GM12878 (cell line): ENCODE data around the gene FCN2. TPM values are rescaled to one million over a fixed set of nuclear protein-coding genes. Genes with fewer than 3 reads are reported as not detected.

Source experiments
- ATAC-seq: fragments of 200-7000 bp; cut with Tn5 transposase; 3 replicates; pipeline ENCODE4 v1.9.1; 2020; ENCODE audit warnings: mild to moderate bottlenecking, moderate library complexity
- BruUV-seq: library from RNA; stranded (reverse); fragments of 400-500 nt; replicated peaks from 2 replicates; lab custom pipeline; 2021; lab: Mats Ljungman, UMichigan
- CTCF ChIA-PET: fragments of 300-600 bp; sonication (Branson Sonifier 250); formaldehyde crosslinking; extraction: SDS; loops from one replicate; lab custom pipeline; 2021; ENCODE audit warnings: inconsistent platforms; lab: Yijun Ruan, JAX
- POLR2A ChIA-PET: fragments of 350-600 bp; formaldehyde crosslinking; extraction: SDS; loops from one replicate; lab custom pipeline; 2021; ENCODE audit warnings: inconsistent platforms; lab: Charles Lee
- RAD21 ChIA-PET: fragments of 300-600 bp; sonication (Branson Sonifier 250); formaldehyde crosslinking; loops from one replicate; lab custom pipeline; 2023; ENCODE audit warnings: antibody characterized with exemption; ENCODE audit not compliant: unreplicated experiment; lab: Charles Lee
- SMC1A ChIA-PET: fragments of 300-600 bp; sonication (Branson Sonifier 250); formaldehyde crosslinking; loops from one replicate; lab custom pipeline; 2023; ENCODE audit not compliant: unreplicated experiment, uncharacterized antibody; lab: Charles Lee
- DNase-seq: peaks from one replicate; pipeline ENCODE4 v3.0.0-alpha.2; 2011; ENCODE audit warnings: low read depth, low spot score
- FAIRE-seq: peaks from 3 replicates; lab custom pipeline; 2011; peaks lifted over from hg19 to GRCh38; lab: Jason Lieb, UNC
- H2AFZ ChIP-seq: 2 replicates; pipeline ENCODE4 v1.6.0; 2011; ENCODE audit warnings: low read depth, low read length, control low read depth; ENCODE audit not compliant: control insufficient read depth
- H3K27ac ChIP-seq: 2 replicates; pipeline ENCODE4 v1.5.1; 2011; ENCODE audit warnings: control low read depth; ENCODE audit not compliant: control insufficient read depth, insufficient read depth
- H3K27me3 ChIP-seq, 2 experiments: replicated peaks in 1 of 2; 2 replicates each; pipeline versions ENCODE4 v1.6.0 to v1.6.1; 2011; ENCODE audit warnings: low read length in 1 of 2; ENCODE audit not compliant: control insufficient read depth in 2 of 2, insufficient read depth in 2 of 2
- H3K36me3 ChIP-seq, 2 experiments: 2 replicates each; pipeline ENCODE4 v1.5.1; 2011; ENCODE audit warnings: low read length in 1 of 2; ENCODE audit not compliant: control insufficient read depth in 2 of 2, insufficient read depth in 2 of 2
- H3K4me1 ChIP-seq: 2 replicates; pipeline ENCODE4 v1.6.1; 2011; ENCODE audit warnings: mild to moderate bottlenecking, low read length, moderate library complexity, mixed read lengths; ENCODE audit not compliant: control insufficient read depth, insufficient read depth
- H3K4me2 ChIP-seq: 2 replicates; pipeline ENCODE4 v1.6.0; 2011; ENCODE audit warnings: control low read depth; ENCODE audit not compliant: control insufficient read depth, insufficient read depth
- H3K4me3 ChIP-seq: fragments of 200-600 bp; sonication (generic); 2 replicates; pipeline ENCODE4 v1.5.1; 2016
- H3K79me2 ChIP-seq: 2 replicates; pipeline ENCODE4 v1.6.0; 2011; ENCODE audit warnings: low read length; ENCODE audit not compliant: control insufficient read depth, insufficient read depth
- H3K9ac ChIP-seq: 2 replicates; pipeline ENCODE4 v1.8.0; 2011; ENCODE audit warnings: low read length, control low read depth, mixed read lengths; ENCODE audit not compliant: control insufficient read depth, insufficient read depth
- H3K9me3 ChIP-seq: replicated peaks from 3 replicates; pipeline ENCODE4 v1.5.1; 2011; ENCODE audit warnings: mild to moderate bottlenecking, low read length; ENCODE audit not compliant: control insufficient read depth, insufficient read depth
- H4K20me1 ChIP-seq: 2 replicates; pipeline ENCODE4 v1.6.0; 2011; ENCODE audit not compliant: control insufficient read depth, insufficient read depth
- BCLAF1 ChIP-seq: fragments of 450-650 bp; IDR thresholded peaks from 2 replicates; pipeline ENCODE4 v1.6.1; 2017; ENCODE audit warnings: antibody characterized with exemption, mild to moderate bottlenecking, moderate library complexity
- CEBPB ChIP-seq, 2 experiments: fragments of 150-350 bp in 1 of 2; IDR thresholded peaks; 2 replicates each; pipeline ENCODE4 v1.6.1; 2012 to 2014; ENCODE audit warnings: low read depth in 2 of 2, low read length in 2 of 2, borderline replicate concordance in 1 of 2, inconsistent platforms in 1 of 2
- GABPA ChIP-seq: IDR thresholded peaks from 2 replicates; pipeline ENCODE4 v1.6.1; 2014; ENCODE audit warnings: antibody characterized with exemption, low read depth, mild to moderate bottlenecking, inconsistent platforms
- GATAD2B ChIP-seq: fragments of 450-650 bp; conservative IDR thresholded peaks from 2 replicates; pipeline ENCODE4 v1.6.1; 2017; ENCODE audit warnings: low read depth, mild to moderate bottlenecking, moderate library complexity
- HDAC6 ChIP-seq: fragments of 200-600 bp; sonication (generic); IDR thresholded peaks from one replicate; pipeline ENCODE4 v1.8.0; 2017; ENCODE audit warnings: antibody characterized with exemption; ENCODE audit not compliant: unreplicated experiment
- KLF5 ChIP-seq: fragments of 450-650 bp; IDR thresholded peaks from 2 replicates; pipeline ENCODE4 v1.6.1; 2014; ENCODE audit warnings: mild to moderate bottlenecking; ENCODE audit not compliant: partially characterized antibody
- MLLT1 ChIP-seq: fragments of 450-650 bp; IDR thresholded peaks from 2 replicates; pipeline ENCODE4 v1.6.1; 2016; ENCODE audit warnings: mild to moderate bottlenecking
- POLR2A ChIP-seq: IDR thresholded peaks from 2 replicates; pipeline ENCODE4 v1.6.1; 2011; ENCODE audit warnings: low read depth, mild to moderate bottlenecking, low read length
- SMAD1 ChIP-seq: fragments of 450-650 bp; IDR thresholded peaks from 2 replicates; pipeline ENCODE4 v1.6.1; 2018; ENCODE audit warnings: mild to moderate bottlenecking, low read depth; ENCODE audit not compliant: partially characterized antibody
- SMARCA5 ChIP-seq: fragments of 450-650 bp; IDR thresholded peaks from 2 replicates; pipeline ENCODE4 v1.6.1; 2017; ENCODE audit warnings: mild to moderate bottlenecking
- SRF ChIP-seq, 2 experiments: IDR thresholded peaks; 2 replicates each; pipeline ENCODE4 v1.6.1; 2011; ENCODE audit warnings: low read depth in 2 of 2, low read length in 2 of 2, mild to moderate bottlenecking in 1 of 2, moderate library complexity in 1 of 2
- TARDBP ChIP-seq: IDR thresholded peaks from 2 replicates; pipeline ENCODE4 v1.6.1; 2016; ENCODE audit warnings: borderline replicate concordance
- WGBS: methylation state at CpG from one replicate; pipeline ENCODE4 v1.1.6; 2016; ENCODE audit warnings: low lambda C conversion rate; ENCODE audit not compliant: insufficient replicate concordance, insufficient coverage; ENCODE audit errors: missing lambda C conversion rate; 5-methylcytosine and 5-hydroxymethylcytosine counted together
- in situ Hi-C: fragments of 300-500 bp; cut with MboI; formaldehyde crosslinking; loops from 9 replicates; pipeline ENCODE4 v1.14.3; 2018; ENCODE audit warnings: mixed read lengths
- intact Hi-C: fragments of 100-400 bp; cut with micrococcal nuclease; formaldehyde crosslinking; loops from one replicate; pipeline ENCODE4 v1.14.2; 2022; ENCODE audit not compliant: unreplicated experiment
- polyA plus RNA-seq, 11 experiments: library from polyadenylated mRNA; depleted of rRNA in 4 of 11; unstranded in 6 of 11; stranded (reverse) in 5 of 11; fragments of >200 nt; fragmentation: Nextera tagmentation in 4 of 11; fragmentation: Illumina TruSeq in 1 of 11; extraction: Ambion mirVana in 4 of 11; extraction: Trizol in 1 of 11; gene quantifications; 1 replicate in 1 of 11; 2 replicates in 10 of 11; pipeline versions ENCODE4 v1.2.1 to v1.2.3, GENCODE V29; 2011 to 2016; ENCODE audit warnings: inconsistent platforms in 2 of 11, missing spikeins in 2 of 11, low read depth in 1 of 11
- total RNA-seq, 4 experiments: library from RNA; depleted of rRNA in 3 of 4; stranded (reverse); fragments of >200 nt in 3 of 4; fragmentation: Illumina TruSeq in 1 of 4; extraction: Trizol in 1 of 4; gene quantifications; 2 replicates each; pipeline versions ENCODE4 v1.2.1 to v1.2.3, GENCODE V29; 2013 to 2021
- TF ChIP-seq, protein P1 (sequence below): IDR thresholded peaks from 2 replicates; pipeline ENCODE4 v1.6.1; 2011; ENCODE audit warnings: borderline replicate concordance, low read depth, mild to moderate bottlenecking, moderate library complexity, mixed read lengths, low read length; ENCODE audit not compliant: insufficient read depth; ENCODE audit errors: extremely low read length
- TF ChIP-seq, protein P2 (sequence below): fragments of 450-650 bp; formaldehyde crosslinking; IDR thresholded peaks from 2 replicates; pipeline ENCODE4 v1.4.0; 2020; ENCODE audit warnings: mild to moderate bottlenecking, moderate library complexity

FCN2 gene
- total and polyA plus RNA-seq, 10 of the 15 experiments (the other 5 are each of a cell fraction or from before 2014, with no cell fraction given), result not detected

- no peak for TF ChIP-seq POLR2A
- TF ChIP-seq GATAD2B, result no peak
- TF ChIP-seq HDAC6, result no peak
- TF ChIP-seq, protein P1, sequence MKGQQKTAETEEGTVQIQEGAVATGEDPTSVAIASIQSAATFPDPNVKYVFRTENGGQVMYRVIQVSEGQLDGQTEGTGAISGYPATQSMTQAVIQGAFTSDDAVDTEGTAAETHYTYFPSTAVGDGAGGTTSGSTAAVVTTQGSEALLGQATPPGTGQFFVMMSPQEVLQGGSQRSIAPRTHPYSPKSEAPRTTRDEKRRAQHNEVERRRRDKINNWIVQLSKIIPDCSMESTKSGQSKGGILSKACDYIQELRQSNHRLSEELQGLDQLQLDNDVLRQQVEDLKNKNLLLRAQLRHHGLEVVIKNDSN, result no peak
- TF ChIP-seq, all 136 proteins: peak for 0
Measured at GRCh38 chr9:134841180-134841904, 39.3 kb upstream of the FCN2 start (continued).

GRCh38 chr9:134842321-134842720 is 38.3 kb upstream of the FCN2 start:
- SMC1A ChIA-PET, result no interaction called here
- no peak overlapping the region for H3K27ac ChIP-seq
- FAIRE-seq (no peak), ATAC-seq (no peak), DNase-seq (no peak)
- BruUV-seq, result no TSS peak
- WGBS, result 52% methylated on average over 22 of the region's 22 CpGs
- H3K9me3 ChIP-seq, result no peaks in the 10 kb centered on the region
- no peak overlapping the region for H3K4me2 ChIP-seq
- H3K9ac ChIP-seq, result no peak overlapping the region
- H3K4me3 ChIP-seq, result no peak overlapping the region
- H3K27me3 ChIP-seq, result no peaks in the 10 kb centered on the region
- CTCF ChIA-PET, result no interaction called here
- no peaks in the 10 kb centered on the region for H4K20me1 ChIP-seq
- H2AFZ ChIP-seq, result no peak overlapping the region
- intact Hi-C loops (no loop called here), in situ Hi-C loops (no loop called here)
- RAD21 ChIA-PET, result no interaction called here
- H3K4me1 ChIP-seq, result no peaks in the 10 kb centered on the region
- no peaks in the 10 kb centered on the region for H3K79me2 ChIP-seq
- H3K36me3 ChIP-seq, result no peaks in the 10 kb centered on the region
- POLR2A ChIA-PET, result no interaction called here
- no peak for TF ChIP-seq MLLT1
- TF ChIP-seq GABPA, result no peak
- no peak for TF ChIP-seq BCLAF1
- no peak for TF ChIP-seq SMAD1
- no peak for TF ChIP-seq TARDBP
- no peak for TF ChIP-seq KLF5
- no peak for TF ChIP-seq SMARCA5
- TF ChIP-seq SRF (IDR thresholded peaks at IDR 0.05; ENCODE audit: low read depth in 2 of 2, low read length in 2 of 2), result no peak
- TF ChIP-seq CEBPB (IDR thresholded peaks at IDR 0.05; ENCODE audit: borderline replicate concordance in 1 of 2, low read depth in 2 of 2, low read length in 2 of 2), result no peak
- TF ChIP-seq, protein P2, sequence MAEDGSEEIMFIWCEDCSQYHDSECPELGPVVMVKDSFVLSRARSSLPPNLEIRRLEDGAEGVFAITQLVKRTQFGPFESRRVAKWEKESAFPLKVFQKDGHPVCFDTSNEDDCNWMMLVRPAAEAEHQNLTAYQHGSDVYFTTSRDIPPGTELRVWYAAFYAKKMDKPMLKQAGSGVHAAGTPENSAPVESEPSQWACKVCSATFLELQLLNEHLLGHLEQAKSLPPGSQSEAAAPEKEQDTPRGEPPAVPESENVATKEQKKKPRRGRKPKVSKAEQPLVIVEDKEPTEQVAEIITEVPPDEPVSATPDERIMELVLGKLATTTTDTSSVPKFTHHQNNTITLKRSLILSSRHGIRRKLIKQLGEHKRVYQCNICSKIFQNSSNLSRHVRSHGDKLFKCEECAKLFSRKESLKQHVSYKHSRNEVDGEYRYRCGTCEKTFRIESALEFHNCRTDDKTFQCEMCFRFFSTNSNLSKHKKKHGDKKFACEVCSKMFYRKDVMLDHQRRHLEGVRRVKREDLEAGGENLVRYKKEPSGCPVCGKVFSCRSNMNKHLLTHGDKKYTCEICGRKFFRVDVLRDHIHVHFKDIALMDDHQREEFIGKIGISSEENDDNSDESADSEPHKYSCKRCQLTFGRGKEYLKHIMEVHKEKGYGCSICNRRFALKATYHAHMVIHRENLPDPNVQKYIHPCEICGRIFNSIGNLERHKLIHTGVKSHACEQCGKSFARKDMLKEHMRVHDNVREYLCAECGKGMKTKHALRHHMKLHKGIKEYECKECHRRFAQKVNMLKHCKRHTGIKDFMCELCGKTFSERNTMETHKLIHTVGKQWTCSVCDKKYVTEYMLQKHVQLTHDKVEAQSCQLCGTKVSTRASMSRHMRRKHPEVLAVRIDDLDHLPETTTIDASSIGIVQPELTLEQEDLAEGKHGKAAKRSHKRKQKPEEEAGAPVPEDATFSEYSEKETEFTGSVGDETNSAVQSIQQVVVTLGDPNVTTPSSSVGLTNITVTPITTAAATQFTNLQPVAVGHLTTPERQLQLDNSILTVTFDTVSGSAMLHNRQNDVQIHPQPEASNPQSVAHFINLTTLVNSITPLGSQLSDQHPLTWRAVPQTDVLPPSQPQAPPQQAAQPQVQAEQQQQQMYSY, result no peak
